Measurements from ENCODE around the gene SRBD1. TPM values are rescaled to one million over a fixed set of nuclear protein-coding genes. Genes with fewer than 3 reads are reported as not detected.

The SRBD1 gene
- total RNA-seq, 1 donor from 2014 or later: 78.6 TPM

- DNase-seq: no peak
Measured at GRCh38 chr2:45631319-45631718, 20.3 kb upstream of the SRBD1 start.

- DNase-seq: no peak
Measured at GRCh38 chr2:45629971-45630370, 18.9 kb upstream of the SRBD1 start.

GRCh38 chr2:45627911-45628310, 16.8 kb upstream of the SRBD1 start:
- DNase-seq: no peak

- DNase-seq: no peak
Measured at GRCh38 chr2:45626387-45627221, 15.5 kb upstream of the SRBD1 start.

GRCh38 chr2:45625824-45626223, 14.8 kb upstream of the SRBD1 start:
- no peak for DNase-seq

- no peak for DNase-seq
Measured at GRCh38 chr2:45623098-45623497, 12.0 kb upstream of the SRBD1 start.

- DNase-seq: no peak
Measured at GRCh38 chr2:45622336-45623075, 11.4 kb upstream of the SRBD1 start.

GRCh38 chr2:45617496-45617895, 6.4 kb upstream of the SRBD1 start:
- no peak for DNase-seq

- DNase-seq: no peak
Measured at GRCh38 chr2:45616658-45617411, 5.8 kb upstream of the SRBD1 start.

GRCh38 chr2:45614871-45615415, 3.9 kb upstream of the SRBD1 start:
- DNase-seq: no peak

- no peak for DNase-seq
Measured at GRCh38 chr2:45614330-45614729, 3.3 kb upstream of the SRBD1 start.

- DNase-seq: no peak
Measured at GRCh38 chr2:45612731-45613130, 1.7 kb upstream of the SRBD1 start.

GRCh38 chr2:45612285-45612684, 1.2 kb upstream of the SRBD1 start:
- no peak for DNase-seq

- peak; percentile 44 for DNase-seq
Measured at GRCh38 chr2:45610281-45611019, 617 bp downstream of the SRBD1 start.

- no peak for DNase-seq
Measured at GRCh38 chr2:45607701-45608100, 3.4 kb downstream of the SRBD1 start.

GRCh38 chr2:45606796-45607195, 4.3 kb downstream of the SRBD1 start:
- DNase-seq: no peak

GRCh38 chr2:45605116-45605515, 6.0 kb downstream of the SRBD1 start:
- no peak for DNase-seq

GRCh38 chr2:45602624-45603023, 8.4 kb downstream of the SRBD1 start:
- DNase-seq: no peak

- DNase-seq: no peak
Measured at GRCh38 chr2:45598545-45598944, 12.5 kb downstream of the SRBD1 start.

- no peak for DNase-seq
Measured at GRCh38 chr2:45596761-45597160, 14.3 kb downstream of the SRBD1 start.

GRCh38 chr2:45595721-45596435, 15.2 kb downstream of the SRBD1 start:
- DNase-seq: no peak
